Measurements from ENCODE around the gene RUNDC1. TPM values are rescaled to one million over a fixed set of nuclear protein-coding genes. Genes with fewer than 3 reads are reported as not detected.

RUNDC1 gene
- total RNA-seq, 1 experiment from 2014 or later = 18.2 TPM

DNA sequence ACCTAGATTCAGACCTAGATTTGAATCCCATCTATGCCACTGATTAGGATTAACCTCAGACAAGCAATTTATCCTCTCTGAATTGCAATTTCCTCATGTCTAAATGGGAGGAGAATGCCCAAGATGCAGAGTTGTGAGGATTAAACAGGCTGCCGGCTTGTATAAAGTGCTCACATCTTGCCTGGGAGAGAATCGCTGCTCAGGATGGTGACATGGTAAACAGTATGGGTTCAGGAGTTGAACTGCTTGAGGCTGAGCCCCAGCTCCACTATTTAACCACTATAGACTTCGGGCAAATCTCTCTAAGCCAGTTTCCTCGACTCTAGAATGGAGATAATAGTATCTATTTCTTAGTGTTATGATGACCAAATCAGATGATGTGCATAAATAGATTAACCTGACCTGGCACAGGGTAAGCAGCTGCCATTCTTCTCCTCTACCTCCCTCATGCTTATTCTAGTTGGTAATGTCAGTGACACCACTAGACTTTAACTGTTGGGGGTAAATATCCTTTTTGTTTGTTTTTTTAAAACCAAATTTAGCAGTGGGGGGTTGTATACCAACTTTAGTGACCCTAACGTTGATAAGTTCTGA lies 17.1 kb downstream of the RUNDC1 start:
- Histone ChIP-seq H3K27me3 (replicated peaks; ENCODE audit: control insufficient read depth, insufficient read depth, low read length) (no peaks in the 10 kb centered on the region), H3K36me3 (ENCODE audit: control insufficient read depth, insufficient read depth, low read length) (peaks cover 5% of the 10 kb centered on the region), H3K4me1 (peaks cover 16% of the 10 kb centered on the region), H3K9me3 (no peaks in the 10 kb centered on the region), H3K4me3 (ENCODE audit: low read depth, low read length) (peak overlapping the region; percentile 28)
- intact Hi-C loops (cut with micrococcal nuclease; ENCODE audit: unreplicated experiment) = no loop called here
- Mint-ChIP-seq H3K4me1 (ENCODE audit: low read depth, unreplicated experiment) (peaks cover 12% of the 10 kb centered on the region), H3K36me3 (ENCODE audit: insufficient read depth, unreplicated experiment) (peaks cover 72% of the 10 kb centered on the region), H3K27ac (ENCODE audit: unreplicated experiment) (peak overlapping the region; percentile 99), H3K27me3 (ENCODE audit: insufficient read depth, unreplicated experiment) (no peaks in the 10 kb centered on the region), H3K4me3 (ENCODE audit: unreplicated experiment) (peak overlapping the region; percentile 90), H3K9me3 (ENCODE audit: unreplicated experiment) (no peaks in the 10 kb centered on the region)
- TSS peak; percentile 41 for BruUV-seq (replicated peaks)
- POLR2A ChIA-PET = interaction anchor here (0.5 to 2.0 kb wide), 41 partner anchors 8 to 1324 kb away, joined by 3 to 37 read pairs (median 6); partner anchors contain the start of genes AARSD1, BECN1, BRCA1 and COA3
- TF ChIP-seq, protein P1, sequence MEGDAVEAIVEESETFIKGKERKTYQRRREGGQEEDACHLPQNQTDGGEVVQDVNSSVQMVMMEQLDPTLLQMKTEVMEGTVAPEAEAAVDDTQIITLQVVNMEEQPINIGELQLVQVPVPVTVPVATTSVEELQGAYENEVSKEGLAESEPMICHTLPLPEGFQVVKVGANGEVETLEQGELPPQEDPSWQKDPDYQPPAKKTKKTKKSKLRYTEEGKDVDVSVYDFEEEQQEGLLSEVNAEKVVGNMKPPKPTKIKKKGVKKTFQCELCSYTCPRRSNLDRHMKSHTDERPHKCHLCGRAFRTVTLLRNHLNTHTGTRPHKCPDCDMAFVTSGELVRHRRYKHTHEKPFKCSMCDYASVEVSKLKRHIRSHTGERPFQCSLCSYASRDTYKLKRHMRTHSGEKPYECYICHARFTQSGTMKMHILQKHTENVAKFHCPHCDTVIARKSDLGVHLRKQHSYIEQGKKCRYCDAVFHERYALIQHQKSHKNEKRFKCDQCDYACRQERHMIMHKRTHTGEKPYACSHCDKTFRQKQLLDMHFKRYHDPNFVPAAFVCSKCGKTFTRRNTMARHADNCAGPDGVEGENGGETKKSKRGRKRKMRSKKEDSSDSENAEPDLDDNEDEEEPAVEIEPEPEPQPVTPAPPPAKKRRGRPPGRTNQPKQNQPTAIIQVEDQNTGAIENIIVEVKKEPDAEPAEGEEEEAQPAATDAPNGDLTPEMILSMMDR (IDR thresholded peaks at IDR 0.05; ENCODE audit: insufficient read depth in 1 of 2, low read depth in 1 of 2, low read length in 1 of 2, severe bottlenecking in 1 of 2, unreplicated experiment in 1 of 2) = no peak
- DNase-seq = no peak
- CTCF ChIA-PET = interaction anchor here (0.7 to 1.9 kb wide), 20 partner anchors 9 to 486 kb away, joined by 3 to 13 read pairs (median 4); partner anchors contain the start of genes BECN1, DHX8, IFI35 and TMEM106A

DNA sequence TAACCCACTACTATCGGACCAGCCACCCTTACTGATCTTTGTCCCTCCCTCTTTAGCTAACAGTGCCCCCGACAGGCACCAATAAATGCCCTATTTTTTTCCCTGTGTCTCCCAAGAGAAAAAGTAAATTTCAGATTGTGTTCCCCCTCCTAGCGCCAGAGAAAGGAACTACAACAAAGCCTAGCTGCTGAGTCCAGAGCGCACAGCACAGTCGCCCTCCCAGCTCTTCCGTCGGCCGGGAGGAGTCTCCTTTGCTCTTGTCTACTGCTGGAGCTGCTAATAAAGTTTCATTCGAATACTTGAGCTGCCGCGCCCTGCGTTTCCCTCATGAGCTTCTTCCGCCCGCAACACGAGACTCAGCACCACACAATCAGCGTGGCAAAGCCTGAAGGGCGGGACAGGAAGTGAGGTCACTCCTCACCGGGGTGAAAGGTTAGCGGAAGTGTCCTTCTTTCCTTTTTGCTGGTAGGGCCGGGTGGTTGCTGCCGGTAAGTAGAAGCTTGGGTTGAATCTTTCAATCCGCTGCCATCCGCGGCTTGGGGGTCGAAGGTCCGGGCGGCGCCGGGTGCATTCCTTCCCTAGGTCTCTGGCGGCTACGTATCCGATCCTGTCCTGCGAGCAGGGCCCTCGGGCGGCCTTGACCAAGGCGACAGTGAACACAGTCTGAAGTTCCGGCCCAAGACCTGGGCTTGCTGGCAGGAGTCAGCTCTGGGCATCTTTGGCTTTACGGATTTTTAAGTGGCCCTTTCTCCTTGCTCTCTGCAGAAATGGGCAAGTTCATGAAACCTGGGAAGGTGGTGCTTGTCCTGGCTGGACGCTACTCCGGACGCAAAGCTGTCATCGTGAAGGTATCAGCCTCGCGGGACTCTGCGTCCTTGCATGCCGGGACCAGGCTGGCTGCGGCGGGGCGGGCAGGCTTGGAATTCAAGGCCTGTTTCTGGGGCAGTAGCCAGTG lies 17.9 kb downstream of the RUNDC1 start, which contains the start of gene RPL27:
RPL27 (plus strand) TSS at position 436 of the 955 bp plus-strand sequence; CDS start at position 768, 332 bp downstream.
- Mint-ChIP-seq H3K9me3 (ENCODE audit: unreplicated experiment) (no peaks in the 10 kb centered on the region), H3K4me3 (ENCODE audit: unreplicated experiment) (peak within 1 kb of the TSS; percentile 90), H3K27me3 (ENCODE audit: insufficient read depth, unreplicated experiment) (no peaks in the 10 kb centered on the region), H3K36me3 (ENCODE audit: insufficient read depth, unreplicated experiment) (peaks cover 72% of the 10 kb centered on the region), H3K4me1 (ENCODE audit: low read depth, unreplicated experiment) (peaks cover 12% of the 10 kb centered on the region), H3K27ac (ENCODE audit: unreplicated experiment) (peak within 1 kb of the TSS; percentile 99)
- intact Hi-C loops (cut with micrococcal nuclease; ENCODE audit: unreplicated experiment) = loop anchor here (1.0 to 2.0 kb wide), 2 partner anchors 17 to 155 kb away; partner anchors contain the start of genes PTGES3L and RUNDC1
- peak within 1 kb of the TSS; percentile 59 for H3K4me3 ChIP-seq (ENCODE audit: low read depth, low read length)
- no peaks in the 10 kb centered on the region for H3K27me3 ChIP-seq (replicated peaks; ENCODE audit: control insufficient read depth, insufficient read depth, low read length)
- BruUV-seq (replicated peaks) = TSS peak; percentile 75
- H3K9me3 ChIP-seq = no peaks in the 10 kb centered on the region
- peaks cover 16% of the 10 kb centered on the region for H3K4me1 ChIP-seq
- peaks cover 3% of the 10 kb centered on the region; the same call in 1 of the 2 replicates for H3K36me3 ChIP-seq (ENCODE audit: control insufficient read depth, insufficient read depth, low read length)
- CTCF ChIA-PET = interaction anchor here (0.6 to 1.9 kb wide), 22 partner anchors 8 to 486 kb away, joined by 3 to 13 read pairs (median 3); partner anchors contain the start of genes BECN1, DHX8, IFI35 and RETREG3
- TF ChIP-seq, protein P1 (IDR thresholded peaks at IDR 0.05; ENCODE audit: insufficient read depth in 1 of 2, low read depth in 1 of 2, low read length in 1 of 2, severe bottlenecking in 1 of 2, unreplicated experiment in 1 of 2) = peak; percentile 82 to 91
- POLR2A ChIA-PET = interaction anchor here (0.5 to 2.0 kb wide), 45 partner anchors 8 to 1325 kb away, joined by 3 to 37 read pairs (median 6); partner anchors contain the start of genes AARSD1, BECN1, BRCA1 and COA3
- peak; percentile 98 to 99 for DNase-seq

All from Caco-2 (cell line).